Gastrocnemius medialis (tissue), 4 donors: ENCODE measurements around the gene NDC80. TPM values are rescaled to one million over a fixed set of nuclear protein-coding genes. Genes with fewer than 3 reads are reported as not detected.
A peak's percentile ranks its signal among the peaks of the same experiment; 100 is the strongest.
"Not testable (repeated sequence)": the region's sequence is repeated elsewhere in the genome, so short reads cannot be mapped to it uniquely, and the experiment has no call there.

Source experiments
- ATAC-seq, 2 donors: fragments of 150-250 bp; one replicate each; pipeline ENCODE4 v1.9.1; 2016
- DNase-seq, 2 donors: peaks; one replicate each; pipeline ENCODE4 v3.0.0-alpha.2; 2019
- H3K27ac ChIP-seq, 4 donors: fragments of 200-600 bp; sonication (generic); 1 replicate in 1 of 4; 2 replicates in 3 of 4; pipeline ENCODE4 v1.5.1; 2016 to 2018; ENCODE audit warnings: mild to moderate bottlenecking in 2 of 4, moderate library complexity in 1 of 4
- H3K27me3 ChIP-seq, 3 donors: fragments of 200-600 bp; sonication (generic) in 2 of 3; 1 replicate in 1 of 3; 2 replicates in 2 of 3; pipeline versions ENCODE4 v1.5.1 to v1.6.0; 2016 to 2019; ENCODE audit warnings: mild to moderate bottlenecking in 1 of 3, moderate library complexity in 1 of 3
- H3K36me3 ChIP-seq, 2 donors: fragments of 200-600 bp; sonication (generic) in 1 of 2; one replicate each; pipeline ENCODE4 v1.5.1; 2017 to 2018
- H3K4me1 ChIP-seq, 2 donors: fragments of 200-600 bp; sonication (generic) in 1 of 2; one replicate each; pipeline ENCODE4 v1.5.1; 2016 to 2017; ENCODE audit warnings: mild to moderate bottlenecking in 2 of 2
- H3K4me3 ChIP-seq, 4 donors: fragments of 200-600 bp; sonication (generic) in 3 of 4; 1 replicate in 1 of 4; 2 replicates in 3 of 4; pipeline ENCODE4 v1.5.1; 2016 to 2019; ENCODE audit warnings: mild to moderate bottlenecking in 2 of 4
- H3K9me3 ChIP-seq, 3 donors: fragments of 200-600 bp; sonication (generic) in 2 of 3; 1 replicate in 1 of 3; 2 replicates in 2 of 3; pipeline ENCODE4 v1.5.1; 2016 to 2019
- CTCF ChIP-seq, 5 experiments: fragments of 450-650 bp in 3 of 5; fragments of 200-600 bp in 2 of 5; sonication (generic) in 2 of 5; IDR thresholded peaks in 4 of 5; conservative IDR thresholded peaks in 1 of 5; 1 replicate in 4 of 5; 2 replicates in 1 of 5; pipeline ENCODE4 v1.5.1; 2016 to 2019; ENCODE audit warnings: antibody characterized with exemption in 5 of 5, mild to moderate bottlenecking in 3 of 5, moderate library complexity in 3 of 5
- POLR2A ChIP-seq, 2 donors: fragments of 450-650 bp; IDR thresholded peaks; one replicate each; pipeline ENCODE4 v1.6.1; 2017; ENCODE audit warnings: antibody characterized with exemption in 2 of 2, mild to moderate bottlenecking in 2 of 2, moderate library complexity in 2 of 2
- in situ Hi-C, 4 donors: fragments of 200-750 bp; cut with MboI; loops; one replicate each; pipeline versions ENCODE4 v1.15.0 to v1.8.0; 2017; ENCODE audit warnings: low sequenced_read_pairs in 4 of 4
- intact Hi-C: fragments of 100-400 bp; cut with DNase I; formaldehyde crosslinking; loops from one replicate; pipeline ENCODE4 v1.15.1; 2023; ENCODE audit warnings: low total_unique reads
- total RNA-seq, 4 donors: library from RNA; depleted of rRNA; stranded (reverse); fragments of >200 nt; gene quantifications; one replicate each; pipeline versions ENCODE4 v1.1.0 to v1.2.3, GENCODE V29; 2016

The NDC80 gene
- total RNA-seq, 4 donors from 2014 or later = 0.27 TPM; not detected in 3

DNA sequence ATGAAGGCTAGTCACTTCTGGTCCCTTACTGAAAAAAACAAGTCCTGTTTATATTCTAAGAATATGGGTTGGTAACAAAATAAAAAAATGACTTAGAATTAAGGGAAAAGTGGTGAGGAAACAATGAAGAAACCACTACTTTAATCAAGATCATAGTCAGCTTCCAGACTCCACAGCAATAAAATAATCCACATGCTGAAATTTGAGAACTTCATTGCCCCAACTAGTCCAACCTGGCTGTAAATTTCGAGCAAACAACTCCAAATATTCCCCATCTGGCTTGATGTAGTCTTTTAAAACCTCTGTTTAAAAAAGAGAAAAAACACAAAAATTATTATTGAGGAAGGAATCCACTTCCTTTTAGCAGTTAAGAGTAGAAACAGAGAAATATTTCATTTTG is 32.5 kb upstream of the NDC80 start:
- Histone ChIP-seq H3K27me3 (no peaks in the 10 kb centered on the region), H3K9me3 (no peaks in the 10 kb centered on the region), H3K4me1 (peaks cover 0 to 3% of the 10 kb centered on the region in 2 donors), H3K4me3 (no peak overlapping the region), H3K27ac (no peak overlapping the region), H3K36me3 (no peaks in the 10 kb centered on the region)
- ATAC-seq (no peak), DNase-seq (no peak)
- intact Hi-C loops = loop anchor here (5.0 kb wide), 1 partner anchor 952 kb away; no protein-coding TSS in a partner anchor
- in situ Hi-C loops = loop anchor here in 2 of 4 donors (25.0 kb wide), 2 partner anchors 202 to 1677 kb away; no protein-coding TSS in a partner anchor
- TF ChIP-seq POLR2A (IDR thresholded peaks at IDR 0.05) (no peak), CTCF (IDR thresholded peaks at IDR 0.05 in 4 of 5, conservative IDR thresholded peaks at IDR 0.05 in 1 of 5) (no peak)

DNA sequence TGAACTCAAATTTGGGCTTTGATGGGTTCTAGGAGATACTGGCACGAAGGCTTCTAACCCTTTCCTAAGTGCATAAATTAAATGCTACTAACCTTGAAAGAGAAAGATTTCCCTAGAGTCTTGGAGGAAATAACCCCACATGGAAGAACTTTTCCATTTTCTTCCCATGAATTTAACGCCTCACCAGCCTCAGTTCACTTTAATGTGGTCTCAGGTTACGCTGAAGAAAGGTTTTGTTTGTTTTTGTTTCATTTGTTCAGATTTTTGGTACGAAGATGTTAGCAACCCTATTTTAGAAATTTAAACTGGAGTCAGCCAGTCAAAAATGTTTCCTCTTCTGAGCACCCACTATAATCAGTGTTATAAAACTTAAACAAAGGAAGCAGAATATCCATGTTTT is 30.8 kb upstream of the NDC80 start:
- ATAC-seq = no peak
- intact Hi-C loops (loop anchor here (10.0 kb wide), 1 partner anchor 436 kb away; no protein-coding TSS in a partner anchor), in situ Hi-C loops (loop anchor here in 2 of 4 donors (25.0 kb wide), 2 partner anchors 203 to 1678 kb away; no protein-coding TSS in a partner anchor)

DNA sequence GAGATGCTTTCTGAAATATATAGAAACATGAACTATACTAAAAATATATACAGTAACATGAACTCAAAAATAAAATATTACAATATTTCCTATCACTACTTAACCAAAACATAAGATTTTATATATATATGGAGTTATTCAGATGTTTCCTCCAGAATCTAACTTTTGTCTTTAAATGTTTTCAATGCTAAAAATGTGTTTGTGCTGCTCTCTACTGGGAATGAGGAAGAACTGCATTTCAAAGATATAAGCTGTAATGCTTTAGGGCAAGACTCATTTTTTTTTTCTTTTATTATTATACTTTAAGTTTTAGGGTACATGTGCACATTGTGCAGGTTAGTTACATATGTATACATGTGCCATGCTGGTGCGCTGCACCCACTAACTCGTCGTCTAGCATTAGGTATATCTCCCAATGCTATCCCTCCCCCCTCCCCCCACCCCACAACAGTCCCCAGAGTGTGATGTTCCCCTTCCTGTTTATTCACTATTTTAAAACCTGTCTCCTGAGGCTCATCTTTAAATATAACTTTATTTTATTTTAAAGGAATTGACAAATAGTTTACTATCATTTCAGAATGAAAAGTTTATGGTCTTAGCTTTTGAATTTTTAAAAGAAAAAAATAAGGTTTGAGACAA is 29.3 kb upstream of the NDC80 start:
- peak; percentile 19 to 59 (median 34) for TF ChIP-seq CTCF (IDR thresholded peaks at IDR 0.05 in 4 of 5, conservative IDR thresholded peaks at IDR 0.05 in 1 of 5)
- in situ Hi-C loops = loop anchor here in 2 of 4 donors (25.0 kb wide), 2 partner anchors 205 to 1680 kb away; no protein-coding TSS in a partner anchor

More for the DNA sequence above, 30.8 kb upstream of the NDC80 start:
- DNase-seq = no peak
- no peaks in the 10 kb centered on the region for H3K27me3 ChIP-seq
- no peak overlapping the region for H3K4me3 ChIP-seq
- no peaks in the 10 kb centered on the region for H3K9me3 ChIP-seq
- peaks cover 0 to 3% of the 10 kb centered on the region in 2 donors for H3K4me1 ChIP-seq
- no peaks in the 10 kb centered on the region for H3K36me3 ChIP-seq
- H3K27ac ChIP-seq = no peak overlapping the region
- TF ChIP-seq CTCF (IDR thresholded peaks at IDR 0.05 in 4 of 5, conservative IDR thresholded peaks at IDR 0.05 in 1 of 5) = no peak
- TF ChIP-seq POLR2A (IDR thresholded peaks at IDR 0.05) = no peak

DNA sequence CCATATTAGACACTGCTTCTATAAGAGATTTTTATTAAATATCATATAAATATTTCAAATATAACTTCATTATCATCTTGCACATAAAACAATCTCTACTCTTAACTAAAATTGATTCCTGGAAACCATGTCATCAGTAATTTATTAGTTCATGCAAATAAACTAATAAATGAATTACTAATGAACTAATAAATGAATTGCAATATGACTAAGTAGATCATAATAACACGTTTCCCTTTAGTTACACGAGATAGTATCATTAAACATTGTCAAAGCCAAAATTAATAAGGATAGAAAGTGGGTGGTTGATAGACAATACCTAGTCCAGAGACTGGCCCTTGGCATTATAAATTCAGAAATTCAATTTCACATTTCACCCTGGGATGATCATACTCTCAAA is 26.2 kb upstream of the NDC80 start:
- no peak overlapping the region for H3K27ac ChIP-seq
- H3K36me3 ChIP-seq = peaks cover 0 to 7% of the 10 kb centered on the region in 2 donors
- H3K4me3 ChIP-seq = no peak overlapping the region
- TF ChIP-seq POLR2A (IDR thresholded peaks at IDR 0.05) (no peak), CTCF (IDR thresholded peaks at IDR 0.05 in 4 of 5, conservative IDR thresholded peaks at IDR 0.05 in 1 of 5) (no peak)
- DNase-seq (no peak), ATAC-seq (no peak)
- no peaks in the 10 kb centered on the region for H3K9me3 ChIP-seq
- H3K4me1 ChIP-seq = no peaks in the 10 kb centered on the region
- H3K27me3 ChIP-seq = no peaks in the 10 kb centered on the region
- in situ Hi-C loops (loop anchor here in 2 of 4 donors (25.0 kb wide), 2 partner anchors 208 to 1683 kb away; no protein-coding TSS in a partner anchor), intact Hi-C loops (loop anchor here (5.0 to 10.0 kb wide), 2 partner anchors 208 to 440 kb away; no protein-coding TSS in a partner anchor)

More for the DNA sequence above, 29.3 kb upstream of the NDC80 start:
- not testable (repeated sequence) for DNase-seq, H3K36me3 ChIP-seq, H3K4me3 ChIP-seq, H3K27me3 ChIP-seq, H3K27ac ChIP-seq, H3K4me1 ChIP-seq, ATAC-seq, H3K9me3 ChIP-seq
- intact Hi-C loops = loop anchor here (10.0 kb wide), 1 partner anchor 437 kb away; no protein-coding TSS in a partner anchor
